A549 (cell line): ENCODE data around the gene PAFAH1B2. TPM values are rescaled to one million over a fixed set of nuclear protein-coding genes. Genes with fewer than 3 reads are reported as not detected.

Experiments
- ATAC-seq, 2 experiments: fragments of 200-7000 bp in 1 of 2; fragments of >200 bp in 1 of 2; cut with Nextera tagmentation in 1 of 2; cut with Tn5 transposase in 1 of 2; 3 replicates each; pipeline versions ENCODE4 v1.8.0 to v1.9.1; 2018 to 2020; ENCODE audit warnings: mild to moderate bottlenecking in 1 of 2, moderate library complexity in 1 of 2
- CTCF ChIA-PET: fragments of 300-600 bp; sonication (Branson Sonifier 250); formaldehyde crosslinking; extraction: SDS; loops from one replicate; lab custom pipeline; 2021; ENCODE audit warnings: antibody characterized with exemption, inconsistent platforms; lab: Yijun Ruan, JAX
- POLR2A ChIA-PET: fragments of 350-600 bp; formaldehyde crosslinking; extraction: SDS; loops from one replicate; lab custom pipeline; 2021; ENCODE audit warnings: antibody characterized with exemption, inconsistent platforms; lab: Yijun Ruan, JAX
- DNase-seq, 2 experiments: peaks; one replicate each; pipeline versions ENCODE4 v3.0.0 to v3.0.0-alpha.2; 2011 to 2016; ENCODE audit warnings: low read depth in 1 of 2, low spot score in 1 of 2
- FAIRE-seq: peaks from 2 replicates; lab custom pipeline; 2011; peaks lifted over from hg19 to GRCh38; lab: Jason Lieb, UNC
- H3K27ac ChIP-seq, 2 experiments: fragments of >200 bp; sonication (Bioruptor Twin); formaldehyde crosslinking; 3 replicates each; pipeline ENCODE4 v1.5.1; 2016 to 2017
- H3K4me1 ChIP-seq: fragments of >200 bp; sonication (Bioruptor Twin); formaldehyde crosslinking; 3 replicates; pipeline ENCODE4 v1.6.1; 2016
- H3K4me2 ChIP-seq: fragments of >200 bp; sonication (Bioruptor Twin); formaldehyde crosslinking; 3 replicates; pipeline ENCODE4 v1.6.1; 2016
- H3K4me3 ChIP-seq: fragments of >200 bp; sonication (Bioruptor Twin); formaldehyde crosslinking; 3 replicates; pipeline ENCODE4 v1.5.1; 2016
- H3K9me3 ChIP-seq: fragments of >200 bp; sonication (Bioruptor Twin); formaldehyde crosslinking; 3 replicates; pipeline ENCODE4 v1.6.1; 2016
- BCL3 ChIP-seq: fragments of >200 bp; sonication (Bioruptor Twin); formaldehyde crosslinking; IDR thresholded peaks from 3 replicates; pipeline ENCODE4 v1.6.1; 2016
- CBX8 ChIP-seq: fragments of 200-600 bp; sonication (generic); IDR thresholded peaks from 2 replicates; pipeline ENCODE4 v1.6.1; 2016
- CEBPB ChIP-seq, 2 experiments: fragments of >200 bp in 1 of 2; sonication (Bioruptor Twin) in 1 of 2; formaldehyde crosslinking in 1 of 2; IDR thresholded peaks; 2 replicates each; pipeline ENCODE4 v1.6.1; 2012 to 2016
- CHD2 ChIP-seq: fragments of 150-350 bp; IDR thresholded peaks from 2 replicates; pipeline ENCODE4 v1.6.1; 2014; ENCODE audit warnings: low read length; ENCODE audit not compliant: partially characterized antibody
- CTCF ChIP-seq: fragments of >200 bp; sonication (Bioruptor Twin); formaldehyde crosslinking; IDR thresholded peaks from 3 replicates; pipeline ENCODE4 v1.5.1; 2016
- E2F6 ChIP-seq: IDR thresholded peaks from 2 replicates; pipeline ENCODE4 v1.6.1; 2012; ENCODE audit warnings: low read depth, borderline replicate concordance
- EP300 ChIP-seq, 2 experiments: fragments of >200 bp; sonication (Bioruptor Twin); formaldehyde crosslinking; IDR thresholded peaks; 2 replicates in 1 of 2; 3 replicates in 1 of 2; pipeline ENCODE4 v1.6.1; 2016 to 2017
- FOSL2 ChIP-seq, 2 experiments: fragments of 450-650 bp in 1 of 2; fragments of >200 bp in 1 of 2; sonication (Bioruptor Twin) in 1 of 2; formaldehyde crosslinking; IDR thresholded peaks; 2 replicates each; pipeline versions ENCODE4 v1.5.0 to v1.6.1; 2016 to 2020; ENCODE audit warnings: mild to moderate bottlenecking in 1 of 2, moderate library complexity in 1 of 2
- HDAC2 ChIP-seq: fragments of 200-600 bp; sonication (generic); IDR thresholded peaks from 2 replicates; pipeline ENCODE4 v1.6.1; 2016
- HES2 ChIP-seq: fragments of >200 bp; sonication (Bioruptor Twin); formaldehyde crosslinking; IDR thresholded peaks from 2 replicates; pipeline ENCODE4 v1.6.1; 2016
- NFE2L2 ChIP-seq: fragments of 150-350 bp; conservative IDR thresholded peaks from 2 replicates; pipeline ENCODE4 v1.6.1; 2014; ENCODE audit warnings: low read length
- POLR2A ChIP-seq: IDR thresholded peaks from 2 replicates; pipeline ENCODE4 v1.6.1; 2012; ENCODE audit warnings: mild to moderate bottlenecking, low read length
- RAD21 ChIP-seq, 2 experiments: fragments of >200 bp in 1 of 2; sonication (Bioruptor Twin) in 1 of 2; formaldehyde crosslinking in 1 of 2; IDR thresholded peaks in 1 of 2; conservative IDR thresholded peaks in 1 of 2; 2 replicates in 1 of 2; 3 replicates in 1 of 2; pipeline ENCODE4 v1.6.1; 2012 to 2018; ENCODE audit warnings: inconsistent platforms in 1 of 2
- RARB ChIP-seq: fragments of 250-450 bp; sonication (Bioruptor Pico); IDR thresholded peaks from 2 replicates; pipeline ENCODE4 v1.8.0; 2021; ENCODE audit warnings: mild to moderate bottlenecking, moderate library complexity
- REST ChIP-seq: fragments of 200-600 bp; sonication (generic); IDR thresholded peaks from 2 replicates; pipeline ENCODE4 v1.6.1; 2016; ENCODE audit warnings: antibody characterized with exemption, mild to moderate bottlenecking, moderate library complexity
- SMC3 ChIP-seq: fragments of >200 bp; sonication (Bioruptor Twin); formaldehyde crosslinking; IDR thresholded peaks from 3 replicates; pipeline ENCODE4 v1.6.1; 2018; ENCODE audit warnings: inconsistent platforms
- SREBF2 ChIP-seq: fragments of 450-650 bp; IDR thresholded peaks from 2 replicates; pipeline ENCODE4 v1.6.1; 2014; ENCODE audit warnings: mild to moderate bottlenecking, moderate library complexity
- ZFP36 ChIP-seq: fragments of 450-650 bp; IDR thresholded peaks from 2 replicates; pipeline ENCODE4 v1.6.1; 2014; ENCODE audit warnings: borderline replicate concordance; ENCODE audit not compliant: partially characterized antibody
- WGBS: methylation state at CpG from one replicate; pipeline ENCODE4 v1.1.6; 2017; ENCODE audit errors: missing lambda C conversion rate; 5-methylcytosine and 5-hydroxymethylcytosine counted together
- polyA plus RNA-seq, 4 experiments: library from polyadenylated mRNA; depleted of rRNA in 3 of 4; stranded (reverse); fragments of >200 nt; fragmentation: RNase III in 1 of 4; extraction: RNeasy Plus Mini Kit Qiagen cat#74134 plus additional on column Dnase treatment in 1 of 4; gene quantifications; 2 replicates in 3 of 4; 3 replicates in 1 of 4; pipeline ENCODE4 v1.2.3, GENCODE V29; 2011 to 2017

PAFAH1B2 gene
- polyA plus RNA-seq, 2 of the 4 experiments (the other 2 are of a cell fraction): 32.9 to 55.3 TPM

- no peak overlapping the region for H3K4me3 ChIP-seq
- peak in 1 of 2 experiments; percentile 10; a peak in 1 of 5 replicates for TF ChIP-seq RAD21 (conservative IDR thresholded peaks at IDR 0.05 in 1 of 2, IDR thresholded peaks at IDR 0.05 in 1 of 2)
- TF ChIP-seq CTCF: peak; percentile 25; the same call in 2 of the 3 replicates
- TF ChIP-seq POLR2A: no peak
- H3K27ac ChIP-seq: peak overlapping the region; percentile 73 to 85
- ATAC-seq: peak in 1 of 2 experiments; percentile 23; a peak in 3 of 6 replicates
- FAIRE-seq: no peak
- peak in 1 of 2 experiments; percentile 24 for DNase-seq
- ChIA-PET POLR2A (no interaction called here), CTCF (interaction anchor here (1.6 kb wide), 1 partner anchor 28 kb away, joined by 8 read pairs; no protein-coding TSS in a partner anchor)
- H3K4me1 ChIP-seq: peaks cover 21% of the 10 kb centered on the region
- H3K9me3 ChIP-seq: no peaks in the 10 kb centered on the region
- peak overlapping the region; percentile 77 for H3K4me2 ChIP-seq
- 79% methylated on average over 12 of the region's 17 CpGs for WGBS
Observed at GRCh38 chr11:117197516-117198456, 53.7 kb downstream of the PAFAH1B2 start.

GRCh38 chr11:117198613-117199012, 54.5 kb downstream of the PAFAH1B2 start:
- CTCF ChIA-PET: interaction anchor here (1.1 kb wide), 1 partner anchor 17 kb away, joined by 3 read pairs; no protein-coding TSS in a partner anchor
- ATAC-seq (peak in 1 of 2 experiments; percentile 4; a peak in 1 of 6 replicates), DNase-seq (no peak)
- peak overlapping the region; percentile 23; the same call in 1 of the 3 replicates for H3K4me3 ChIP-seq
- H3K4me1 ChIP-seq: peaks cover 21% of the 10 kb centered on the region
- WGBS: 63% methylated on average over 2 of the region's 4 CpGs
- TF ChIP-seq CBX8 (no peak), E2F6 (no peak), SMC3 (no peak), POLR2A (no peak), RARB (CRISPR knock-in tag) (no peak), HES2 (no peak), CEBPB (IDR thresholded peaks at IDR 0.05) (no peak), EP300 (IDR thresholded peaks at IDR 0.05) (no peak), REST (no peak), BCL3 (no peak), SREBF2 (no peak), ZFP36 (no peak), CHD2 (no peak), FOSL2 (IDR thresholded peaks at IDR 0.05) (no peak), FOSL2 (CRISPR knock-in tag; IDR thresholded peaks at IDR 0.05) (no peak), HDAC2 (no peak), NFE2L2 (no peak)
- TF ChIP-seq, all 56 proteins: peak for 0
- Histone ChIP-seq H3K27ac (peak overlapping the region; percentile 73 to 85), H3K9me3 (no peaks in the 10 kb centered on the region), H3K4me2 (peak overlapping the region; percentile 77)
- no peak for FAIRE-seq
- POLR2A ChIA-PET: no interaction called here
